Naive B cell (primary cell): Measurements from ENCODE around the gene ATOSA. TPM values are rescaled to one million over a fixed set of nuclear protein-coding genes. Genes with fewer than 3 reads are reported as not detected.

Source experiments
- ATAC-seq, 2 donors: fragments of 150-1000 bp; cut with Tn5 transposase; 2 replicates each; pipeline ENCODE4 v1.10.0; 2021; ENCODE audit warnings: low read depth in 2 of 2, mild to moderate bottlenecking in 2 of 2, moderate library complexity in 2 of 2
- DNase-seq: peaks from one replicate; pipeline ENCODE4 v3.0.0; 2022
- H3K27ac Mint-ChIP-seq, 6 donors: one replicate each; pipeline ENCODE4 v1.8.0; 2020 to 2022; ENCODE audit warnings: mild to moderate bottlenecking in 6 of 6, mixed read lengths in 6 of 6, moderate library complexity in 5 of 6, inconsistent platforms in 2 of 6
- H3K27me3 Mint-ChIP-seq, 3 donors: one replicate each; pipeline ENCODE4 v1.8.0; 2021 to 2022; ENCODE audit warnings: mixed read lengths in 3 of 3, mild to moderate bottlenecking in 1 of 3
- H3K36me3 Mint-ChIP-seq, 2 donors: one replicate each; pipeline ENCODE4 v1.8.0; 2020 to 2022; ENCODE audit warnings: mixed read lengths in 2 of 2, inconsistent platforms in 1 of 2, mild to moderate bottlenecking in 1 of 2
- H3K4me1 Mint-ChIP-seq, 3 donors: one replicate each; pipeline ENCODE4 v1.8.0; 2020 to 2022; ENCODE audit warnings: mixed read lengths in 3 of 3, inconsistent platforms in 1 of 3, mild to moderate bottlenecking in 1 of 3, moderate library complexity in 1 of 3
- H3K4me3 Mint-ChIP-seq, 8 donors: one replicate each; pipeline ENCODE4 v1.8.0; 2020 to 2022; ENCODE audit warnings: mild to moderate bottlenecking in 8 of 8, mixed read lengths in 8 of 8, moderate library complexity in 8 of 8, inconsistent platforms in 2 of 8
- H3K9me3 Mint-ChIP-seq, 7 donors: one replicate each; pipeline ENCODE4 v1.8.0; 2020 to 2022; ENCODE audit warnings: mixed read lengths in 7 of 7, mild to moderate bottlenecking in 5 of 7, inconsistent platforms in 2 of 7, moderate library complexity in 1 of 7
- polyA plus RNA-seq, 6 donors: library from polyadenylated mRNA; unstranded; fragments of 300-500 nt; fragmentation: Illumina TruSeq; gene quantifications; one replicate each; pipeline ENCODE4 v1.2.3, GENCODE V29; 2021; ENCODE audit warnings: low read depth in 6 of 6

Gene ATOSA
- polyA plus RNA-seq, 6 donors from 2014 or later, result 15.7 to 38.0 (median 28.4) TPM

GRCh38 chr15:52709187-52709981, 30.2 kb upstream of the ATOSA start:
- ATAC-seq (peak; percentile 93 to 95), DNase-seq (peak; percentile 43)
- Mint-ChIP-seq H3K4me3 (peak overlapping the region; percentile 83 to 96 (median 90)), H3K4me1 (peaks cover 43 to 58% (median 54%) of the 10 kb centered on the region in 3 donors), H3K27me3 (no peaks in the 10 kb centered on the region), H3K27ac (peak overlapping the region; percentile 87 to 98 (median 92)), H3K9me3 (peaks cover 0 to 4% (median 0%) of the 10 kb centered on the region in 7 donors), H3K36me3 (no peaks in the 10 kb centered on the region)

GRCh38 chr15:52706091-52706490, 26.9 kb upstream of the ATOSA start:
- Mint-ChIP-seq H3K4me1 (peaks cover 51 to 74% (median 68%) of the 10 kb centered on the region in 3 donors), H3K36me3 (no peaks in the 10 kb centered on the region), H3K27ac (peak overlapping the region in 2 of 6 donors; percentile 11 to 61), H3K4me3 (no peak overlapping the region), H3K27me3 (no peaks in the 10 kb centered on the region), H3K9me3 (peaks cover 0 to 5% (median 0%) of the 10 kb centered on the region in 7 donors)
- ATAC-seq (no peak), DNase-seq (no peak)

GRCh38 chr15:52702390-52702789, 23.2 kb upstream of the ATOSA start:
- peaks cover 0 to 5% (median 0%) of the 10 kb centered on the region in 7 donors for H3K9me3 Mint-ChIP-seq
- H3K4me3 Mint-ChIP-seq, result peak overlapping the region in 3 of 8 donors; percentile 1 to 57 (median 6)
- peaks cover 25 to 60% (median 52%) of the 10 kb centered on the region in 3 donors for H3K4me1 Mint-ChIP-seq
- no peaks in the 10 kb centered on the region for H3K36me3 Mint-ChIP-seq
- H3K27ac Mint-ChIP-seq, result peak overlapping the region in 3 of 6 donors; percentile 10 to 72 (median 56)
- H3K27me3 Mint-ChIP-seq, result no peaks in the 10 kb centered on the region
- ATAC-seq, result no peak
- no peak for DNase-seq

- H3K27ac Mint-ChIP-seq, result peak overlapping the region in 5 of 6 donors; percentile 17 to 78 (median 29)
- H3K4me3 Mint-ChIP-seq, result peak overlapping the region in 3 of 8 donors; percentile 30 to 79 (median 57)
Measured at GRCh38 chr15:52699457-52699856, 20.3 kb upstream of the ATOSA start.

GRCh38 chr15:52698514-52698913, 19.3 kb upstream of the ATOSA start:
- DNase-seq (no peak), ATAC-seq (no peak)
- no peaks in the 10 kb centered on the region for H3K27me3 Mint-ChIP-seq
- H3K4me3 Mint-ChIP-seq, result no peak overlapping the region
- H3K9me3 Mint-ChIP-seq, result no peaks in the 10 kb centered on the region
- H3K27ac Mint-ChIP-seq, result no peak overlapping the region
- no peaks in the 10 kb centered on the region for H3K36me3 Mint-ChIP-seq
- H3K4me1 Mint-ChIP-seq, result peaks cover 19 to 60% (median 42%) of the 10 kb centered on the region in 3 donors

More at GRCh38 chr15:52699457-52699856, 20.3 kb upstream of the ATOSA start:
- peak; percentile 27 to 39 for ATAC-seq
- no peak for DNase-seq
- Mint-ChIP-seq H3K9me3 (peaks cover 0 to 3% (median 0%) of the 10 kb centered on the region in 7 donors), H3K4me1 (peaks cover 19 to 61% (median 45%) of the 10 kb centered on the region in 3 donors), H3K27me3 (no peaks in the 10 kb centered on the region), H3K36me3 (no peaks in the 10 kb centered on the region)

GRCh38 chr15:52697051-52697450, 17.9 kb upstream of the ATOSA start:
- peaks cover 14 to 48% (median 36%) of the 10 kb centered on the region in 3 donors for H3K4me1 Mint-ChIP-seq
- H3K36me3 Mint-ChIP-seq, result no peaks in the 10 kb centered on the region
- no peak overlapping the region for H3K4me3 Mint-ChIP-seq
- no peaks in the 10 kb centered on the region for H3K27me3 Mint-ChIP-seq
- DNase-seq (no peak), ATAC-seq (no peak)
- H3K9me3 Mint-ChIP-seq, result no peaks in the 10 kb centered on the region
- H3K27ac Mint-ChIP-seq, result peak overlapping the region in 1 of 6 donors; percentile 10

- ATAC-seq, result no peak
- Mint-ChIP-seq H3K9me3 (no peaks in the 10 kb centered on the region), H3K36me3 (no peaks in the 10 kb centered on the region), H3K4me3 (no peak overlapping the region), H3K27ac (peak overlapping the region in 1 of 6 donors; percentile 28), H3K27me3 (no peaks in the 10 kb centered on the region), H3K4me1 (peaks cover 7 to 36% (median 22%) of the 10 kb centered on the region in 3 donors)
- DNase-seq, result no peak
Measured at GRCh38 chr15:52695154-52695553, 16.0 kb upstream of the ATOSA start.

GRCh38 chr15:52689562-52689961, 10.4 kb upstream of the ATOSA start:
- ATAC-seq (no peak), DNase-seq (no peak)
- peaks cover 8 to 14% of the 10 kb centered on the region in 2 donors for H3K36me3 Mint-ChIP-seq
- H3K4me1 Mint-ChIP-seq, result peaks cover 16 to 38% (median 33%) of the 10 kb centered on the region in 3 donors
- H3K9me3 Mint-ChIP-seq, result peaks cover 0 to 5% (median 0%) of the 10 kb centered on the region in 7 donors
- H3K4me3 Mint-ChIP-seq, result no peak overlapping the region
- H3K27me3 Mint-ChIP-seq, result no peaks in the 10 kb centered on the region
- H3K27ac Mint-ChIP-seq, result no peak overlapping the region

- H3K4me1 Mint-ChIP-seq, result peaks cover 50 to 79% (median 65%) of the 10 kb centered on the region in 3 donors
- ATAC-seq (peak; percentile 48 to 50), DNase-seq (peak; percentile 66)
- no peaks in the 10 kb centered on the region for H3K27me3 Mint-ChIP-seq
- H3K9me3 Mint-ChIP-seq, result peaks cover 0 to 5% (median 0%) of the 10 kb centered on the region in 7 donors
- H3K27ac Mint-ChIP-seq, result peak overlapping the region; percentile 94 to 100 (median 99)
- H3K36me3 Mint-ChIP-seq, result peaks cover 11 to 16% of the 10 kb centered on the region in 2 donors
- peak overlapping the region; percentile 11 to 85 (median 74) for H3K4me3 Mint-ChIP-seq
Measured at GRCh38 chr15:52683580-52683979, 4.4 kb upstream of the ATOSA start.

- Mint-ChIP-seq H3K27me3 (no peaks in the 10 kb centered on the region), H3K9me3 (no peaks in the 10 kb centered on the region), H3K36me3 (peaks cover 5 to 8% of the 10 kb centered on the region in 2 donors), H3K4me3 (peak overlapping the region; percentile 61 to 97 (median 78)), H3K4me1 (peaks cover 49 to 79% (median 63%) of the 10 kb centered on the region in 3 donors), H3K27ac (peak overlapping the region; percentile 94 to 100 (median 99))
- ATAC-seq (peak; percentile 39 to 47), DNase-seq (peak; percentile 69)
Measured at GRCh38 chr15:52682781-52683180, 3.6 kb upstream of the ATOSA start.

GRCh38 chr15:52682200-52682599, 3.0 kb upstream of the ATOSA start:
- Mint-ChIP-seq H3K27me3 (no peaks in the 10 kb centered on the region), H3K4me1 (peaks cover 49 to 80% (median 65%) of the 10 kb centered on the region in 3 donors), H3K27ac (peak overlapping the region; percentile 94 to 100 (median 99)), H3K4me3 (peak overlapping the region in 7 of 8 donors; percentile 7 to 99 (median 95)), H3K36me3 (peaks cover 5 to 8% of the 10 kb centered on the region in 2 donors), H3K9me3 (no peaks in the 10 kb centered on the region)
- no peak for ATAC-seq
- DNase-seq, result no peak

GRCh38 chr15:52681441-52681840, 2.3 kb upstream of the ATOSA start:
- no peak for DNase-seq
- ATAC-seq, result no peak
- peaks cover 52 to 76% (median 61%) of the 10 kb centered on the region in 3 donors for H3K4me1 Mint-ChIP-seq
- peak overlapping the region in 7 of 8 donors; percentile 23 to 99 (median 95) for H3K4me3 Mint-ChIP-seq
- peak overlapping the region; percentile 69 to 100 (median 99) for H3K27ac Mint-ChIP-seq
- peaks cover 5 to 8% of the 10 kb centered on the region in 2 donors for H3K36me3 Mint-ChIP-seq
- H3K9me3 Mint-ChIP-seq, result no peaks in the 10 kb centered on the region
- no peaks in the 10 kb centered on the region for H3K27me3 Mint-ChIP-seq

GRCh38 chr15:52680761-52681160, 1.6 kb upstream of the ATOSA start:
- H3K27ac Mint-ChIP-seq, result peak overlapping the region; percentile 69 to 100 (median 99)
- no peaks in the 10 kb centered on the region for H3K27me3 Mint-ChIP-seq
- H3K4me3 Mint-ChIP-seq, result peak overlapping the region in 7 of 8 donors; percentile 72 to 100 (median 96)
- peak in 1 of 2 donors; percentile 7 for ATAC-seq
- peaks cover 47 to 73% (median 54%) of the 10 kb centered on the region in 3 donors for H3K4me1 Mint-ChIP-seq
- peaks cover 5 to 8% of the 10 kb centered on the region in 2 donors for H3K36me3 Mint-ChIP-seq
- no peaks in the 10 kb centered on the region for H3K9me3 Mint-ChIP-seq
- DNase-seq, result peak; percentile 49
